ENCODE measurements around the gene BTBD9. TPM values are rescaled to one million over a fixed set of nuclear protein-coding genes. Genes with fewer than 3 reads are reported as not detected.

BTBD9 gene
- total RNA-seq, 3 donors from 2014 or later, result 12.8 to 25.5 (median 19.0) TPM

DNA sequence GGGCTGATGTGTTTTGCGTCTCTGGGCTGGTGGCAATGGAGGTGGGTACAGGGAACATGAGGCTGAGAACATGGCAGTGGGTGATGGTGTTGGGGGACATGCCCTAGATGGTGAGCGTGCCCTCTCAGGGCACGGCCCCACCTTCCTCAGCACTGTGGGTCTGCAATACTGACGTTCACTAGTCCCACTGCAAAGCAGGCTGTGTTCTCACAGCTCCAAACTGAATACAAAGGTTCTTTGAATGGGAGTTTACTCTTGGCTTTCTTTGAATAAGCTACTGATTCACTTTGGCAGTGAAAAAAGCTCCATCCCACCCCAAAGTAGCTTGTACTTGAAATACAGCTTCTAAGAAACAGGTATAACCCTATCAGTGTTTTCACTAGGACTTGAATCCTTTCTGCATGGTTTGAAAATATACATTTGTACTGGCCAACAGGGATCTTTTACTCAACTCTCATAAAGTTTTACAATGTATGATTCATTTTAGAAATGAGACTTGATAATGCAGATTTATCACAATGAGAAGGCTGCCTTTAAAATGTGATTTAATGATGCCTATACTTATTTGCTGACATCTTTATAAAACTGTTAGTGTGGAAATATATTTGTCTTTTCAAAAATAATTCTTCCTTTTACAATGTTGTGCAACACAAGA lies 419.5 kb downstream of the BTBD9 start:
- intact Hi-C loops (cut with DNase I; ENCODE audit: low total_unique reads), result no loop called here
- Histone ChIP-seq H3K36me3 (no peaks in the 10 kb centered on the region), H3K27me3 (no peaks in the 10 kb centered on the region), H3K27ac (no peak overlapping the region), H3K9me3 (no peaks in the 10 kb centered on the region), H3K4me3 (no peak overlapping the region), H3K4me1 (no peaks in the 10 kb centered on the region)
- DNase-seq (ENCODE audit: low spot score in 2 of 2), result no peak
- TF ChIP-seq POLR2A (IDR thresholded peaks at IDR 0.05) (no peak), POLR2AphosphoS5 (IDR thresholded peaks at IDR 0.05) (no peak)
- TF ChIP-seq, protein P1, sequence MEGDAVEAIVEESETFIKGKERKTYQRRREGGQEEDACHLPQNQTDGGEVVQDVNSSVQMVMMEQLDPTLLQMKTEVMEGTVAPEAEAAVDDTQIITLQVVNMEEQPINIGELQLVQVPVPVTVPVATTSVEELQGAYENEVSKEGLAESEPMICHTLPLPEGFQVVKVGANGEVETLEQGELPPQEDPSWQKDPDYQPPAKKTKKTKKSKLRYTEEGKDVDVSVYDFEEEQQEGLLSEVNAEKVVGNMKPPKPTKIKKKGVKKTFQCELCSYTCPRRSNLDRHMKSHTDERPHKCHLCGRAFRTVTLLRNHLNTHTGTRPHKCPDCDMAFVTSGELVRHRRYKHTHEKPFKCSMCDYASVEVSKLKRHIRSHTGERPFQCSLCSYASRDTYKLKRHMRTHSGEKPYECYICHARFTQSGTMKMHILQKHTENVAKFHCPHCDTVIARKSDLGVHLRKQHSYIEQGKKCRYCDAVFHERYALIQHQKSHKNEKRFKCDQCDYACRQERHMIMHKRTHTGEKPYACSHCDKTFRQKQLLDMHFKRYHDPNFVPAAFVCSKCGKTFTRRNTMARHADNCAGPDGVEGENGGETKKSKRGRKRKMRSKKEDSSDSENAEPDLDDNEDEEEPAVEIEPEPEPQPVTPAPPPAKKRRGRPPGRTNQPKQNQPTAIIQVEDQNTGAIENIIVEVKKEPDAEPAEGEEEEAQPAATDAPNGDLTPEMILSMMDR (IDR thresholded peaks at IDR 0.05), result no peak

DNA sequence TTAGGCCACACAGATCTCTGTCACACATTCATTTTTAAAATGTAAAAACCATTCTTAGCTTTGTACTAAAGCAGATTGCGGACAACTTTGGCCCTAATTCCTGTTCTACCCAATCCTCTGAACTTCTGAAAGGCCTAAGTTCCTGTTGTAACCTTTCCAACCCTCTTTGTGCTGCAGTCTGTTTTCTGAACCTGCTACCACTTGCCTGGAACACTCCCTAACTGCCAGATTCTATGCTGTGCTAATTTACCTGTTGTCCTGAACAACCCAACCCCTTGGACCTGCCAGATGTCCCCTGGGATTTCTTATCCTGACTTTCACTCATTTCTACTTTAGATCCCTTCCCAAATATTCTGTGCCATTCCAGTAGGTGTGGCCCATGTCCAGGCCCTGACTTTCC lies 421.5 kb downstream of the BTBD9 start:
- no peak for TF ChIP-seq POLR2A (IDR thresholded peaks at IDR 0.05)
- TF ChIP-seq, protein P1 (IDR thresholded peaks at IDR 0.05), result no peak
- no peak for TF ChIP-seq POLR2AphosphoS5 (IDR thresholded peaks at IDR 0.05)
- no peak overlapping the region for H3K4me3 ChIP-seq

DNA sequence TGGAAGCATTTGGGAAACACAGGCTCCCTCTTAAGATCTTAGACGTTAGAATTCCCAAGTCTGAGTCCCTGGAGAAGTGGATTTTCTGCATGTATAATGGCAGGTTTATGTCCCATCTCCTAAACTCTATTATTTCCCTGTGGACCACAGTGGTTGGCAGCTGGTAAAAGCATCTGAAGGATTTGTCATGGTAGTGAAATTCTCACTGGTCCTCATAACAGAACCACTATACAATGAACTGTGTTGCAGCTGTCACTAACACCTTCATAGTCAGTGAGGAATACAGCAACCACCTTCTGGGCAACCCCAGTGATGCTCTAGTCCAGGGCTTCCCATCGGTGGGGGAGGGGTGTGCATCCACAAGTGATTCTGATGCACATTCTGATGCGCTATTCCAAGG lies 423.3 kb downstream of the BTBD9 start:
- H3K27ac ChIP-seq, result no peak overlapping the region
- no peak overlapping the region for H3K4me3 ChIP-seq
- H3K27me3 ChIP-seq, result no peaks in the 10 kb centered on the region
- no peaks in the 10 kb centered on the region for H3K4me1 ChIP-seq
- no peak for DNase-seq (ENCODE audit: low spot score in 2 of 2)
- intact Hi-C loops (cut with DNase I; ENCODE audit: low total_unique reads), result no loop called here
- TF ChIP-seq POLR2AphosphoS5 (IDR thresholded peaks at IDR 0.05), result no peak
- TF ChIP-seq, protein P1 (IDR thresholded peaks at IDR 0.05), result no peak
- TF ChIP-seq POLR2A (IDR thresholded peaks at IDR 0.05), result no peak
- no peaks in the 10 kb centered on the region for H3K9me3 ChIP-seq
- no peaks in the 10 kb centered on the region for H3K36me3 ChIP-seq

More for the DNA sequence above, 421.5 kb downstream of the BTBD9 start:
- H3K4me1 ChIP-seq, result no peaks in the 10 kb centered on the region
- H3K36me3 ChIP-seq, result no peaks in the 10 kb centered on the region
- H3K27me3 ChIP-seq, result no peaks in the 10 kb centered on the region
- intact Hi-C loops (cut with DNase I; ENCODE audit: low total_unique reads), result no loop called here
- no peak for DNase-seq (ENCODE audit: low spot score in 2 of 2)
- no peak overlapping the region for H3K27ac ChIP-seq
- H3K9me3 ChIP-seq, result no peaks in the 10 kb centered on the region

DNA sequence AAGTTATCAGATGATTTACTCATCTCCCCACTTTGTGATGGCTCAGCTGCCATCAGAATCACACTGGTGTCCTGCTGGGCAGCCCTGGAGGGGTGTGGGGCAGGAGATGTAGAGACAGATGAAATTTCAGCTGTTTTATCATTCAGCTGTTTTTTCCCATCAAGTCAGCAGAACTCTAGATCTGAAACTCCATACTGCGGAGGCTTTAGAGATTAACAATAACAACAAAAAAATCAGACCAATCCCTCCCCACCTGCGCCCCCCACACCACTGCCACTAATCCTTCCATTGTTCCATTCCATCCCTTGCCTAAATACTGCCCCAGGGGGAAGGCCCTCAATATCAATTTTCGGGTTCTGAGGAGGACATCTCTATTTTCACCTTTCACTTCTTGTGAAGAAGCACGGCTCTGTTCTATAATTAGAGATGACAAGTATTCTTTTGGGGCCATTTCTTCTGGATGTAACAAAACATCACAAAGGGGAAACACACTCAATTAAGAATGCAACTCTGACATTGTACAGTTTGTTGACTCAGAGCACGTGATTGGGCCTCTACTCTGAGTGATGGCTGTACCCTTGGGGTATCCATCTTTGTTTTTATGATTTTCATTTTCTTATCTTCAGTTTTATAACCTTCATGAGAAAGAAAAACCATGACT lies 423.9 kb downstream of the BTBD9 start:
- DNase-seq (ENCODE audit: low spot score in 2 of 2), result no peak
- Histone ChIP-seq H3K27ac (no peak overlapping the region), H3K36me3 (no peaks in the 10 kb centered on the region), H3K4me3 (no peak overlapping the region), H3K4me1 (no peaks in the 10 kb centered on the region), H3K9me3 (no peaks in the 10 kb centered on the region), H3K27me3 (no peaks in the 10 kb centered on the region)
- TF ChIP-seq POLR2A (IDR thresholded peaks at IDR 0.05), result no peak
- TF ChIP-seq, protein P1 (IDR thresholded peaks at IDR 0.05), result no peak
- TF ChIP-seq POLR2AphosphoS5 (IDR thresholded peaks at IDR 0.05), result no peak
- intact Hi-C loops (cut with DNase I; ENCODE audit: low total_unique reads), result no loop called here

DNA sequence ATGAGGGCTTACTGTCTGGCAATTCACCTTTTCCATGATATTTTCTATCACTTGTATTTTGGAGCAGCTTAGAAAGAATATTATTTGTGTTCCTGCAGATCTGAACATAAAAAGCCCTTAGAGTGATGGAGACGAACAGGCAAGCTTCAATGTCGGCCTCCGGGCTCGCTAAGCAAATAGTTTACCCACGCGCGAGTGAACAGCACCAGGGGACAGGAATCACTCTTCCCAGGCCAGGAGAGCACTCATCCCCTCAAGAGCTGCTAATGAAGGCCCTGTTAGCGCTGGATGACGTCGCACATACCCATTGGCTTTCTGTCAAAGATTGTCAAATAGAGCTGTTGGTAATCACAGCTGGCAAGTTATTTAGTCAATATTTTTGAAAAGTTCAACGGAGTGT lies 424.5 kb downstream of the BTBD9 start:
- H3K27ac ChIP-seq, result no peak overlapping the region
- no peaks in the 10 kb centered on the region for H3K27me3 ChIP-seq
- peaks cover 0 to under 1% of the 10 kb centered on the region in 2 donors for H3K4me1 ChIP-seq
- H3K4me3 ChIP-seq, result no peak overlapping the region
- no peaks in the 10 kb centered on the region for H3K9me3 ChIP-seq
- H3K36me3 ChIP-seq, result no peaks in the 10 kb centered on the region
- intact Hi-C loops (cut with DNase I; ENCODE audit: low total_unique reads), result no loop called here
- DNase-seq (ENCODE audit: low spot score in 2 of 2), result no peak
- TF ChIP-seq POLR2A (IDR thresholded peaks at IDR 0.05) (no peak), POLR2AphosphoS5 (IDR thresholded peaks at IDR 0.05) (no peak)
- TF ChIP-seq, protein P1 (IDR thresholded peaks at IDR 0.05), result no peak
